Effector CD8-positive, alpha-beta T cell (primary cell): ENCODE results near the gene DHX15.

Source experiments
- DNase-seq: peaks from one replicate; lab custom pipeline; 2025; lab: John Stamatoyannopoulos, UW

Gene DHX15

GRCh38 chr4:24482871-24483270, 101.5 kb downstream of the DHX15 start:
- DNase-seq, result no peak

GRCh38 chr4:24477919-24478318, 106.4 kb downstream of the DHX15 start:
- DNase-seq, result no peak
